Femur (tissue), 1 donor: ENCODE results near the gene ASCL2.

Experiments
- DNase-seq: peaks from one replicate; pipeline ENCODE4 v3.0.0-alpha.2; 2017

The ASCL2 gene, protein sequence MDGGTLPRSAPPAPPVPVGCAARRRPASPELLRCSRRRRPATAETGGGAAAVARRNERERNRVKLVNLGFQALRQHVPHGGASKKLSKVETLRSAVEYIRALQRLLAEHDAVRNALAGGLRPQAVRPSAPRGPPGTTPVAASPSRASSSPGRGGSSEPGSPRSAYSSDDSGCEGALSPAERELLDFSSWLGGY

DNA sequence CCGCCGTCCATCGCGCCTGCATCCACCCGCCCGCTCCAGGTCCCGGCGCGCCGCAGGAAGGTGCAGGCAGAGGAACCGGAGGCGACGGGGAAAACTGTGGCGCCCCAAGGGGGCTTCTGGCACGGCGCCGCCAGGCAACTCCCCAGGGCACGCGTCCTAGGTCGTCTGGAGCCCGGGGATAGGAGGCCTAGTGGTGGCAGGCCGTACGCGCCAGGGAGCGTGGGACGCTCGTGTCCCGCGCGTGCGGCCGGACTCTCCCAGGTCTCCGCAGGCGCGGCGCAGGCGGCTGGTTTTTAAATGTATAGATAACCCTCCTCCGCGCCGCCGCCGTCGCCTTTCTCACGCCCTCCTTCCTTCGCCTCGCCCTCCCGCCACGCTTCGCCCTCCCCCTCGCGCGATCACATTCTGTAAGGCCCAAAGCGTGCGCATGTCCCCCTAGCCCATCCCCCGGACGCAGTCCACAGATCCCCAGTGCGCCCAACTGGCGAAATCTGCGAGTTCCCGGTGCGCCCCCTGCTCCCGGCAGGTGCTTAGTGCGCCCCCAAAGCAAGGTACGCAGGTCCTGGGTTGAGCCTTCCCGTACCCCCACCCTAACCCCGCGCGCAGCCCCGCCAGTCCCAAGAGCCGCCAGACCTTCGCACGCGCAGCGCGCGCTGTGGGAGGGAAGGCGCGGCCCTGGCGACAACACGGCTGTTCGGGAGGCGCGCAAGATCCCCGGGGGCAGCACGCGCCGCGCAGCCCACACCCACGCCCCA, at the start of gene ASCL2:
Gene ASCL2, minus strand, starts transcription at position 267 of the 755 bp plus-strand sequence. Its CDS starts 256 bp downstream, at position 11.
- DNase-seq, result no peak

- no peak for DNase-seq
Observed at GRCh38 chr11:2319791-2320472, 49.5 kb upstream of the ASCL2 start.

DNA sequence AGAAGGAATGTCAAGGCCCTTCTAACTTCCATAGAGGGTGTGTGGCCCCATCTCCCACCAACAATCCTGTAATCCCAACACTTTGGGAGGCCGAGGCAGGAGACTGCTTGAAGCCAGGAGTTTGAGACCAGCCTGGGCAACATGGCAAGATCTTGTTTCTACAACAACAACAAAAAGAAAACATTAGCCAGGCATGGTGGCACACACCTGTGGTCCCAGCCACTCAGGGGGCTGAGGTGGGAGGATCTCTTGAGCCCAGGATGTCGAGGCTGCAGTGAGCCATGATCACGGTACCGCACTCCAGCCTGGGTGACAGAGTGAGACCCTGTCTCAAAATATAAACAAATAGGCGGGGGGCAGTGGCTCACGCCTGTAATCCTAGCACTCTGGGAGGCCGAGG, 48.3 kb upstream of the ASCL2 start:
- DNase-seq, result no peak

DNA sequence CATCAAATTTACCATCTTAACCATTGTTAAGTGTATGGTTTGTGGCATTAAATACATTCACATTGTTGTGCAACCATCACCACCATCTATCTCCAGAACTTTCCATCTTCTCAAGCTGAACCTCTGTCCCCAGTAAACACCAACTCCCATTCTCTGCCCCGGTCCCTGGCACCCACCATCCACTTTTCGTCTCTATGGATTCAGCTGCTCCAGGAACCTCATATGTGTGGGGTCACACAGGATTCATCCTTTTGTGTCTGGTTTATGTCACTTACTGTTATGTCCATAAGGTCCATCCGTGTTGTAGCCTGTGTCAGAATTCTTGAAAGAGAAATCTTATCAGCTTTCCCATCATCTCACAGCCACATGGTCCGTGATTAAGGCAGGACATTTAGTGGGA, 47.7 kb upstream of the ASCL2 start:
- no peak for DNase-seq

- no peak for DNase-seq
Observed at GRCh38 chr11:2317354-2318050, 47.1 kb upstream of the ASCL2 start.

DNA sequence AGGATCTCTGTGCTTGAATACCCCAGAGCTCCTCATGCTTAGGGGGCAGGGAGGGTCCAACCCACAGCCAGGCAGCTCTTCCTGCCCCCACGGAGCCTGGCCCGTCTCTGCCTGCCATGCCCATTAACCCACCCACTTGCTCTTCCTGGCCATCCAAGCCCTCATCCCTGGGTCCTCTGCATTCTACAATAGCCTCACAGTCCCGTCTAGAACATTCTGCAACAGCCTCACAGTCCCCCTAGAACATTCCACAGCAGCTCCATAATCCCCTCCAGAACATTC, 46.5 kb upstream of the ASCL2 start:
- no peak for DNase-seq

DNA sequence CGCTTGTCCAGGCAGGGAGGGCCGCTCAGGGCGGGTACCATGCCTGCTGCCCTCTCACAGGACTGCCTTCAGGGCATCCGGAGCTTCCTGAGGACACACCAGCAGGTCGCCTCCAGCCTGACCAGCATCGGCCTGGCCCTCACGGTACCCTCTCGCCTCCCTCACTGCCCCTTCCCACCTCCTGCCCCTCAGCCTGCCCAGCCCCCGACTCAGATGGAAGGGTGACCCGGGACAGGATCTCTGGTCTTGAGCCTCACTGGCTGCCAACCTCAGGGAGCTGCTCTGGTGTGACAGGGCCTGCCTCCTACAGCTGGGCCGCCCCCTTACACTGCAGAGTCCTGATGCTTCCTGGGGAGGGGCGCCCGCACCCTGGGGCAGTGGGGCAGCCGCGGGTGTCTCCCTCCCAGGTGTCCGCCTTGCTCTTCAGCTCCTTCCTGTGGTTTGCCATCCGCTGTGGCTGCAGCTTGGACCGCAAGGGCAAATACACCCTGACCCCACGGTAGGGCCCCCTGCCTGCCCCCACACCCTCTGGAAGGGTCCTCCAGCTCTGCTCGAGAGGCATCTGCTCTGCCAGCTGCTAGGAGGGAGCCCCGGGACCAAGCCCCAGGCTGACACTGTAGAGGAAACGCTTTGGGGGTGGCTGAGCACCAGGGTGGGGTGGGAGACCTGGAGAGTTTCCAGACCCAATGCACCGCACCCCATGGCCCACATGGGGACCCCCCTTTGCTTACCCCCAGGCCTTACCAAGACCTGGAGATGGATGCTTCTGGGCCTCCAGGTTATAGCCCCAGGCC, 46.0 kb upstream of the ASCL2 start:
- peak; percentile 37 for DNase-seq

DNA sequence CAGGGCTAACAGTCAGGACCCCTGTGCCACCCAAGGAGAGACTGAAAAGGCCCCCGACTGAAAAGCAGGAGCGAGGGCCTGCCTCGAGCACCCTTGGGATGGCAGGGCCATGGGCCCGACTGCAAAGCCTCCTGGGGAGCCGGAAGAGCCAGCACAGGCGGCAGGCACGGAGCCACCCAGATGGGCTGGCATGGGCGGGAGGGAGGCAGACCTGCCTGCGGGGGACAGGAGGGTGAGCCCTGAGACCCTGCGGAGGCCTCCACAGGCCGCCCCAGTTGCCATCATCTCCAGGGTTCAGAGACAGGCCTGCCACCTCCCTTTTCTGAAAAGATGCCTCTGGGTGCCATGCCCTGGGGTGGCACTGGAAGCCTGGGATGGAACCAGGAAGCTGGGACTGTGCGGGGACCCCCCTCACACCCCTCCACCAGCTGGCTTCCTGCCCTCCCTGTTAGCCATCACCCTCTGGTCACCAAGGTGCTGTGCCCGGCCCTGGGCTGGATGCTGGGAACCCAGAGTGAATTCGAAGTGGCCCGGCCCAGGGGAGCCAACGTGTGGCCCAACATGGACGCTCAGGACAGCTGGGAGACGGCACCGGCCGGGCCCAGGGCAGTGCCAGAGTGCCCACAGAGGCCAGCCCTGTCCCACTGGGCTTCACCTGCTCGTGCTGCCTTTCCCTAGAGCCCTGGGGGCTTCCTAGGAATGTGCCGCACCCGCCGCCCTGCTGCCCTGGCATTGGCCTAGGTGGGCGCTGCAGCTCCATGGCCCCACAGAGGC, 45.2 kb upstream of the ASCL2 start:
- no peak for DNase-seq

DNA sequence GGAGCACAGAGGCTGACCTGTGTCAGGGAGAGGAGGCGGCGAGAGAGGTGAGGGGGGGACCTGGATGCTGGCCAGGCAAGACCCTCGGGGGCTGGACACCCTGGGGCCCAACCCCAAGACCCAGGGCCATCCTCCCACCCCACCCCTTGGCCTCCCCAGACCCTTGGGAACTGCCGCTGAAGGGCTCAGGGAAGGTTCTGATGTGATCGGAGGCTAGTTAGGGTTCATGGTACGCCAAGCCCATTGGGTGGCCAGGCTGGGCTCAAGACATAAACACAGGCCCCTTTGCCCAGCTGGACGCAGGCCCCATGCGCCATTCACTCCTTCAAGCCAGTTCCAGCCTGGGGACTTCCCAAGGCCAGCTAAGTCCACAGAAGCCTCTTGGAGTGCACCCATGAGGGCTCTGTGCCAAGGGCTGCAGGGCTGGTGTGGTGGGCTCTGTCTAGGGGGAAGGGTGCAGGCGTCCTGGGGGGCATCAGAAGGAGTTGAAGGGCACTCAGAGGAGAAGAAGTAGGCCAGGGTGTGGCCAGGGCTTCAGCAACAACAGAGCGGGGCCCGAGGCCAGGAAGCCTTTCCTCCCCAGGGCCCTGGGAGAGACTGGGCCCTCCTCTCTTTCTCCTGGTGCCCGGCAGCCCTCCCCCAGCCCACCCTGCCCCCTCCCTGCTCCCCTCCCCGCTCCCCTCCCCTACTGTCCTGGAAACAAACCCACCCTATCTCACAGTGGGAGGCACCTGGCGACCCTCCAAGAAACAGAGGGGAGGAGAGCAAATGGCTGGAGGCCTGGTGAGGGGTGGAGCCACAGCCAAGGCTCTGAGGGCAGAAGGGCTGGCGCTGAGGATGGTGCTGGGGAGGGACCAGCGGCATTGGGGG, 44.4 kb upstream of the ASCL2 start:
- DNase-seq, result peak; percentile 92

GRCh38 chr11:2314136-2314524, 43.7 kb upstream of the ASCL2 start:
- no peak for DNase-seq

DNA sequence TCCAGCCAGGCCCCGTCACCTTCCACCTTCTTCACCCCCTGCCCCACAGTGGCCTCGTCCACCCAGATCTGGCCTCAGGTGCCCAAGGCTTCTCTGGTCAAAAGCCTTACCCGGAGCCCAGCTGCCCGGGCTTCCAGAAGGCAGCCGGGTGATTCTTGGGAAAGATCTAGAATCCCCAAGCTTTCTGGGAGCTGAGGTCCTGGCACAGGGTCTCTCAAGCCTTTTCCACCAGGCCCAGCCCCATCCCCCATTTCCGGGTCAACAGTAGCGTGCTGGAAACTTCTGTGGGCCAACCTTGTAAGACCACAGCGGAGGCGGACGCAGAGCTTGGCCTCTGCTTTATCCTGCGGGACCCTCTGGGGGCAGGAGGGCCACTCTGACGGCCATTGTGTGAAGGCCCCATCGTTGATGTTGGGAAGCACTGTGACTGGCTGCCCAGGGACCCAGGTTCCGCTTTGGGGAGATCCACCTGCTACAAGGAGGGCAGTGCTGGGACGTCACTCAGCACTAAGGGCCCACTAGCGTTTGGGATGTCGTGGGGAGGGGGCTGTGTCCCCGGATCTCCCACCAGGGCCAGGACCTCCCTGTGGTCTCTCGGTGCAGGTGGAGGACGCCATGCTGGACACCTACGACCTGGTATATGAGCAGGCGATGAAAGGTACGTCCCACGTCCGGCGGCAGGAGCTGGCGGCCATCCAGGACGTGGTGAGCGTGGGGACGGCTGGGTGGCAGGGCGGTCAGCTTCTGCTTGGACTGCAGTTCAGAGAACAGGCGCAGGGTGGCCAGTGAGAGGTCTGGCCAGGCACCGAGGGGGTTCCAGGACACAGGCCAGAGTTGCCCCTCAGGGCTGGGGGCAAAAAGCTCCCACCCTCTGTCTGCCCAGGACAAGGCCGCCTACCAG, 42.9 kb upstream of the ASCL2 start:
- DNase-seq, result peak; percentile 25

GRCh38 chr11:2312232-2313042, 42.0 kb upstream of the ASCL2 start:
- peak; percentile 69 for DNase-seq

- DNase-seq, result peak; percentile 15
Observed at GRCh38 chr11:2311353-2312133, 41.2 kb upstream of the ASCL2 start.

DNA sequence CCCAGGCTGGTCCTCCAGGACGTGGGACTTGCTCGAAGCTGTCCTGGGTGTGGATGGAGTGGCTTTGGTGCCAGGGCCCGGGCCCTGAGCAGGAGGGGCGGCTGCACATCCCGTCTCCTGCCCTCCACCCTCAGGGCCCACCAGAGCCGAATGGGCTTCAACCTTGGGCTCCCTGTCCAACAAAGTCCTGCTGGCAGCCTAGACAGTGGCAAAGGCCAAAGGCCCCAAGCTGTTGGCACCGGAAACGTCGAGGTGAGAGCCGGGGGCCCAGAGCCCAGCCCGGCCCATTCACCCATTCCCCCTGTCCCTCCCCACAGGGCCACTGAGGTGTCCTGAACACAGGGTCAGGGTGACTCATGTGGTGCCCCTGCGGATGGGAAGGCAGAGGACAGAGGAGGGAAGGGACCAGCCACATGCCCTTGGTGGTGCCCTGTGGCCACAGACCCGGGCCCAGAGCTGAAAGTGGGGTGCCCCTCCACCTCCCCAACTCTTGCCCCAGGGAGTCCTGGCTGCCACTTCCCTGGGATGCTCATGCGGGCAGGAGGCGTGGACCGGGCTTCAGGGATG, 40.5 kb upstream of the ASCL2 start:
- DNase-seq, result peak; percentile 24

- no peak for DNase-seq
Observed at GRCh38 chr11:2310073-2310785, 39.8 kb upstream of the ASCL2 start.

- DNase-seq, result no peak
Observed at GRCh38 chr11:2309251-2310072, 39.1 kb upstream of the ASCL2 start.
